Pancreas (tissue), 10 donors: Measurements from ENCODE around the gene POLR2F. TPM values are rescaled to one million over a fixed set of nuclear protein-coding genes. Genes with fewer than 3 reads are reported as not detected.

Experiments
- ATAC-seq, 4 donors: fragments of 200-7000 bp; cut with Tn5 transposase; one replicate each; pipeline versions ENCODE4 v1.8.0 to v1.9.1; 2020; ENCODE audit warnings: mild to moderate bottlenecking in 4 of 4, moderate library complexity in 4 of 4
- DNase-seq, 6 donors: peaks; one replicate each; pipeline ENCODE4 v3.0.0-alpha.2; 2020
- FAIRE-seq: peaks from 2 replicates; lab custom pipeline; 2012; peaks lifted over from hg19 to GRCh38; lab: Jason Lieb, UNC
- H3K27ac ChIP-seq, 4 donors: fragments of 200-600 bp; sonication (generic); 1 replicate in 3 of 4; 2 replicates in 1 of 4; pipeline versions ENCODE4 v1.5.0 to v1.8.0; 2020
- H3K27me3 ChIP-seq, 4 donors: fragments of 200-600 bp; one replicate each; pipeline ENCODE4 v1.8.0; 2021
- H3K36me3 ChIP-seq, 3 donors: fragments of 200-600 bp; sonication (generic) in 1 of 3; one replicate each; pipeline versions ENCODE4 v1.5.0 to v1.8.0; 2020 to 2021
- H3K4me1 ChIP-seq, 3 donors: fragments of 200-600 bp; one replicate each; pipeline ENCODE4 v1.8.0; 2021
- H3K4me3 ChIP-seq, 4 donors: fragments of 200-600 bp; sonication (generic) in 2 of 4; one replicate each; pipeline versions ENCODE4 v1.5.0 to v1.8.0; 2020 to 2021
- H3K9me3 ChIP-seq, 4 donors: fragments of 200-600 bp; one replicate each; pipeline ENCODE4 v1.8.0; 2021
- WGBS, 2 donors: extraction: QIAGEN DNeasy Blood & Tissue Kit; methylation state at CpG; one replicate each; pipeline ENCODE4 v1.1.7; 2013; 5-methylcytosine and 5-hydroxymethylcytosine counted together
- intact Hi-C, 3 donors: fragments of 100-400 bp; cut with DNase I; formaldehyde crosslinking; loops; one replicate each; pipeline versions ENCODE4 v1.11.1 to v1.14.2; 2022
- microRNA-seq, 2 donors: library from miRNA; unstranded; fragments of <30 nt; microRNA quantifications; one replicate each; pipeline versions ENCODE4 to v1.1.0, GENCODE V29; 2019 to 2020
- polyA plus RNA-seq, 2 donors: library from polyadenylated mRNA; stranded (reverse); fragments of 200-250 nt; gene quantifications; one replicate each; pipeline ENCODE4 v1.2.3, GENCODE V29; 2013
- total RNA-seq, 6 donors: library from RNA; stranded (reverse); fragmentation: NEBNext Ultra II Directional in 4 of 6; extraction: Animal tissue kit (Norgen Biotek cat#: 25700) in 4 of 6; gene quantifications; one replicate each; pipeline versions ENCODE4 v1.2.1 to v1.2.4, GENCODE V29; 2021 to 2023
- TF ChIP-seq, protein P1 (sequence below), 4 donors: fragments of 200-600 bp; sonication (generic) in 3 of 4; IDR thresholded peaks; one replicate each; pipeline versions ENCODE4 v1.5.0 to v1.8.0; 2021; ENCODE audit warnings: antibody characterized with exemption in 4 of 4
- donor health status: healthy with polysubstance abuse.
- donor health status: DM: no; HTN: no; CAD: no; lungs with moderate emphysema.
- donor health status: DM: no; HTN: no; CAD: no.
- donor health status: control.
- donor health status: control.
- donor health status: Bipolar disorder and iron deficiency.
- donor health status: DM: yes; HTN: yes; CAD: no.
- donor health status: DM: no; HTN: no; CAD: no.
- donor health status: DM: no; HTN: no; CAD: no.
- donor health status: DM: yes; HTN: yes; CAD: no.

POLR2F gene
- total and polyA plus RNA-seq, 8 donors, result 21.2 to 74.5 (median 29.3) TPM

DNA sequence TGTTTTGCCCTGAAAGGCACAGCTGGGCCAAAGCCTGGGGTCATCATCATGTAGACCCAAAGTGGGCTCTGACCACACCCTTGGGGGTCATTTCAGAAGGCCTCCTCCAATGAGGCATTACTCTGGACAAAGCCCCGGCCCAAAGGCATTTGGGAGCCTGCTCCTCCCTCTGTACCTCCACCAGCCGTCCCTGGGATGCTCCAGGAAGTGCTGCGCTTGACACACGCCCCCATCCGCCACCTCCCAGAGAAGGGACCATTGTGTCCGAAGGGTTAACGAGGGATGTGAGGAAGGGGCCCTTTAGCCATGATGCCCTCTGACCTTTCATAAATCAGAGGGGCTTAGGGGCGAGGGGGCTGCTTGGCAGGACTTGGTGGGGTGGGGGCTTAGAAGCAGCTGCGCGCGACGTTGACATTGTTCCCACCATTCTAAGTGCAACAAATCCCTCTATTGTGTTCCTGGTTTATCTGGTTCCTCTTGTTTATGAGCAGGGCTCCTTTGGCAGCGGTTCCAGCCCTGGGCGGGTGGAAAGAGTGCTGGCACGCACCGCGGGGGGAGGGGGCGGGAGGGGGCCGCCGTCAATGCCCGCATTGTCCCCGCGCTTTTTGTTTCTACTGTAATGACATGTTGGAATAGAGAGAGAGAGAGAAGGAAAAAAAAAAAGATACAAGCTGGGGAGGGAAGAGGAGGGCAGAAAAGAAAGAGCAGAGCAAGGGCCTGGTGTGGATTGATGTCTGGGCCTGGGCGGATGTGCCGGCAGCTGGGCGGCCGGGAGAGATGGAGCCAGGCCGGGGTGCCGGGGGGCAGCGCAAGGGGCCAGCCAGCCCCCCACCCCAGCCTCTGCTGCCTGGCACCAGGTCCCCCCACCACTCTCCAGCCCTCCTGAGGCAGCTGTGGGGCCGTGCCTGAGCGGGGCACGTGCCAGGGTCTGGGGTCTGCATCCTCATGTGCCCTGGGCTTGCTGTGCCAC is 63.0 kb downstream of the POLR2F start:
- FAIRE-seq (no peak), DNase-seq (peak in 5 of 6 donors; percentile 48 to 83 (median 72)), ATAC-seq (peak; percentile 60 to 85 (median 78))
- H3K4me3 ChIP-seq, result no peak overlapping the region
- intact Hi-C loops, result no loop called here
- TF ChIP-seq, protein P1, sequence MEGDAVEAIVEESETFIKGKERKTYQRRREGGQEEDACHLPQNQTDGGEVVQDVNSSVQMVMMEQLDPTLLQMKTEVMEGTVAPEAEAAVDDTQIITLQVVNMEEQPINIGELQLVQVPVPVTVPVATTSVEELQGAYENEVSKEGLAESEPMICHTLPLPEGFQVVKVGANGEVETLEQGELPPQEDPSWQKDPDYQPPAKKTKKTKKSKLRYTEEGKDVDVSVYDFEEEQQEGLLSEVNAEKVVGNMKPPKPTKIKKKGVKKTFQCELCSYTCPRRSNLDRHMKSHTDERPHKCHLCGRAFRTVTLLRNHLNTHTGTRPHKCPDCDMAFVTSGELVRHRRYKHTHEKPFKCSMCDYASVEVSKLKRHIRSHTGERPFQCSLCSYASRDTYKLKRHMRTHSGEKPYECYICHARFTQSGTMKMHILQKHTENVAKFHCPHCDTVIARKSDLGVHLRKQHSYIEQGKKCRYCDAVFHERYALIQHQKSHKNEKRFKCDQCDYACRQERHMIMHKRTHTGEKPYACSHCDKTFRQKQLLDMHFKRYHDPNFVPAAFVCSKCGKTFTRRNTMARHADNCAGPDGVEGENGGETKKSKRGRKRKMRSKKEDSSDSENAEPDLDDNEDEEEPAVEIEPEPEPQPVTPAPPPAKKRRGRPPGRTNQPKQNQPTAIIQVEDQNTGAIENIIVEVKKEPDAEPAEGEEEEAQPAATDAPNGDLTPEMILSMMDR (IDR thresholded peaks at IDR 0.05), result no peak
- no peaks in the 10 kb centered on the region for H3K4me1 ChIP-seq
- H3K27ac ChIP-seq, result peak overlapping the region; percentile 54 to 81 (median 74)
- 37 to 42% methylated on average over 32 to 33 of the region's 33 CpGs for WGBS, 2 donors
- H3K36me3 ChIP-seq, result no peaks in the 10 kb centered on the region
- H3K27me3 ChIP-seq, result no peaks in the 10 kb centered on the region
- no peaks in the 10 kb centered on the region for H3K9me3 ChIP-seq

DNA sequence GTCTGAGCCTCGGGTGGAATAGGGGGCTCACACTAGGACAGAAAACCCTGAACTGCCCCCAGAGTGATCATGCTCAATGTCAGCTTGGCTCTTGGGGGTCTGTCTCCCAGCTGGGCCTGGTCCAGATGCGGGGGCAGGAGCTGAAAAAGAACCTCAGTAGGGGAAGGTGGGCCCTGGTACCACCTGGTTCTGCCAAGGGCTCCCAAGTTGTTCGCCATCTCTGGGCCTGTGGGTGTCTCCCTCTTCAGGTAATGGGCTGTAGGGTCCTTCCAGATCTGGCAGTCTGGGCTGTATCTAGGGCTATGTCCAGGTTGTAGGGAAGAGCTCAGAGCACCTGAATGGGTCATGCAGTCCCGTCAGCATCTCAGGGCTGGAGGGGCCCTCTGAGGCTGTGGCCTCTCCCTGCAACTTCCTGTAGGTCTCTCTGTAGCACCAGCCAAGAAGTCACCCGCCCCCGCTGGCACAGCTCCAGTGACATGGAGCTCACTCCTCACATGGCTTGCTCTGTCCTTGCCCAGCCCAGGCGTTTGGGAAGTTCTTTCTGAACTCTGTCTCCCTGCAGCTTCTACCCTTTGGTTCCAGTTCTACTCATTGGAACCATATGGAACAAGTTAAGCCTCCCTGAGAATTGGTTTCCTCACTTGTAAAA is 63.9 kb downstream of the POLR2F start:
- no peaks in the 10 kb centered on the region for H3K27me3 ChIP-seq
- FAIRE-seq, result no peak
- H3K36me3 ChIP-seq, result no peaks in the 10 kb centered on the region
- no peak overlapping the region for H3K4me3 ChIP-seq
- H3K4me1 ChIP-seq, result no peaks in the 10 kb centered on the region
- no peaks in the 10 kb centered on the region for H3K9me3 ChIP-seq
- intact Hi-C loops, result no loop called here
- TF ChIP-seq, protein P1 (IDR thresholded peaks at IDR 0.05), result no peak
- 47% methylated on average over 7 of the region's 7 CpGs for WGBS, 2 donors
- peak in 5 of 6 donors; percentile 48 to 78 (median 71) for DNase-seq
- peak; percentile 45 to 80 (median 68) for ATAC-seq
- peak overlapping the region in 3 of 4 donors; percentile 74 to 81 (median 75) for H3K27ac ChIP-seq

DNA sequence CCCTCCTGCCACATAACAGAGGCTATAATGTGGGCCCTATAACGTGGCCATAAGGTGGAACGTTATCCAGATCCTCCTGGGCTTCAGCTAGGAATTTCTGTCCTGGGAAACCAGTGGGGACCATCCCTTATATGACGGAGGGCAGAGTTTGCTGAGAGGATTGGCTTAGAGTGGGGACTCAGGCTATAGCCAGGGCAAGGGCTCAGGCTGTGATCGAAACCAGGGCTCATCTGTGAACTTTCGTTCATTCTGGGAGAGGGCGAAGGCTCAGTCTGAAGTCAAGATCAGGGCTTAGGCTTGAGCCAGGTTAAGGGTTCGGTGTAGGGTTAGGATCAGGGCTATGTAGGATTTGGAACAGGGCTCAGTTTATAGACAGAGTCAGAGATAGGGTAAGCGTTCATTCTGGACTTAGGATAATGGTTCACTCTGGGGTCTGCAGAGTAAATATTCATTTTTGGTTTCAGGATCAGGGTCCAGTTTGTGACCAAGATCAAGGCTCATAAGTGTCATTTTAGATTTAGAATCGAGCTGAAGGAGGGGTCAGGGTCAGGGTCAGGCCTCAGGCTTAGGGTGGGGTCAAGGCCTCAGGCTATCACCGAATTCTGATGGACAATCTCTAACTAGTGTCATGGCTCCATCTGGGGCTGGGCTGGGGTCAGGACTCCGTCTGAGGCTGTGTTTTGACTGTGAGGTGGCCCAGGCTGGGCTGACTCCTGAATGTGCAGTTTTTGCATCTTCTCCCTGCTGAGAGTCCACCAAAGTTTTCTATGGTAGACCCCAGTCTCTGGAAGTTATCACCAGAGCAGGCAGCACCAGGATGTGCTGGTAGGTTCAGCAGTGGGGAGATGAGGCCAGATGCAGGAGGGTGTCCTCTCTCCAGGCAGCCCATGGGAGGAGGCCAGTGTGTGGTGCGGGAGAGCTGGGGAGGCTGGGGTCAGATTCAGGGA is 64.7 kb downstream of the POLR2F start:
- intact Hi-C loops, result no loop called here
- H3K4me1 ChIP-seq, result no peaks in the 10 kb centered on the region
- H3K9me3 ChIP-seq, result no peaks in the 10 kb centered on the region
- H3K36me3 ChIP-seq, result no peaks in the 10 kb centered on the region
- TF ChIP-seq, protein P1 (IDR thresholded peaks at IDR 0.05), result no peak
- DNase-seq, result peak in 1 of 6 donors; percentile 7
- 86 to 88% methylated on average over 12 of the region's 12 CpGs for WGBS, 2 donors
- ATAC-seq, result no peak
- H3K27ac ChIP-seq, result peak overlapping the region in 1 of 4 donors; percentile 74
- H3K27me3 ChIP-seq, result no peaks in the 10 kb centered on the region
- no peak overlapping the region for H3K4me3 ChIP-seq
- FAIRE-seq, result no peak

Small RNA genes lying within 50 kb of the gene (microRNA-seq; reads per million reads assigned to microRNA genes)
- gene MIR4534 (0 reads per million in 2 donors), gene MIR6820 (0.59 to 0.77 reads per million in 2 donors)

Other genes starting within 250 kb of the POLR2F start
- 10 to 100 TPM; 27.1 to 54.8 (median 37.8) TPM for gene GCAT, start 145.8 kb upstream of the POLR2F start, total RNA-seq
- 10 to 100 TPM; 30.9 to 62.7 TPM for gene GCAT, start 145.8 kb upstream of the POLR2F start, polyA plus RNA-seq
- gene GALR3, start 130.3 kb upstream of the POLR2F start, total RNA-seq, result under 1 TPM in 4 of 6 donors, not detected in 2; 0.19 to 0.75 (median 0.42) TPM
- gene GALR3, start 130.3 kb upstream of the POLR2F start, polyA plus RNA-seq, result under 1 TPM in 1 of 2 donors, not detected in 1; 0.65 TPM
- 10 to 100 TPM; 11.4 to 18.1 (median 15.2) TPM for gene ANKRD54, start 109.4 kb upstream of the POLR2F start, total RNA-seq
- 10 to 100 TPM; 22.6 to 24.0 TPM for gene ANKRD54, start 109.4 kb upstream of the POLR2F start, polyA plus RNA-seq
- 100 to 1,000 TPM; 267 to 412 (median 348) TPM for gene EIF3L, start 104.3 kb upstream of the POLR2F start, total RNA-seq
- 100 to 1,000 TPM; 162 to 242 TPM for gene EIF3L, start 104.3 kb upstream of the POLR2F start, polyA plus RNA-seq
- 10 to 100 TPM; 16.5 to 22.3 (median 19.3) TPM for gene MICALL1, start 47.4 kb upstream of the POLR2F start, total RNA-seq
- 10 to 100 TPM in 1 of 2 donors, 1 to 10 TPM in 1; 8.8 to 19.5 TPM for gene MICALL1, start 47.4 kb upstream of the POLR2F start, polyA plus RNA-seq
- under 1 TPM in 4 of 6 donors, not detected in 2; 0.09 to 0.31 (median 0.22) TPM for gene C22orf23, start 98 bp upstream of the POLR2F start, total RNA-seq
- gene C22orf23, start 98 bp upstream of the POLR2F start, polyA plus RNA-seq, result under 1 TPM; 0.38 to 0.68 TPM
- gene SOX10, start 30.9 kb downstream of the POLR2F start, total RNA-seq, result under 1 TPM; 0.06 to 0.67 (median 0.18) TPM
- under 1 TPM; 0.38 to 0.96 TPM for gene SOX10, start 30.9 kb downstream of the POLR2F start, polyA plus RNA-seq
- gene PICK1, start 103.7 kb downstream of the POLR2F start, total RNA-seq, result 10 to 100 TPM; 12.5 to 25.8 (median 19.1) TPM
- gene PICK1, start 103.7 kb downstream of the POLR2F start, polyA plus RNA-seq, result 10 to 100 TPM; 49.7 to 55.0 TPM
- under 1 TPM in 1 of 6 donors, not detected in 5; 0.06 TPM for gene SLC16A8, start 130.5 kb downstream of the POLR2F start, total RNA-seq
- gene SLC16A8, start 130.5 kb downstream of the POLR2F start, polyA plus RNA-seq, result under 1 TPM; 0.05 to 0.57 TPM
- 1 to 10 TPM in 2 of 6 donors, under 1 TPM in 4; 0.56 to 1.9 (median 0.95) TPM for gene BAIAP2L2, start 157.0 kb downstream of the POLR2F start, total RNA-seq
- 10 to 100 TPM in 1 of 2 donors, 1 to 10 TPM in 1; 3.6 to 13.8 TPM for gene BAIAP2L2, start 157.0 kb downstream of the POLR2F start, polyA plus RNA-seq
- gene PLA2G6, start 228.1 kb downstream of the POLR2F start, total RNA-seq, result 10 to 100 TPM in 5 of 6 donors, 1 to 10 TPM in 1; 8.7 to 47.0 (median 21.3) TPM
- gene PLA2G6, start 228.1 kb downstream of the POLR2F start, polyA plus RNA-seq, result 100 to 1,000 TPM; 107 to 109 TPM
- gene MAFF, start 248.3 kb downstream of the POLR2F start, total RNA-seq, result 1 to 10 TPM; 3.4 to 8.9 (median 6.8) TPM
- 10 to 100 TPM; 10.6 to 16.7 TPM for gene MAFF, start 248.3 kb downstream of the POLR2F start, polyA plus RNA-seq